ENCODE measurements around the gene BEND2. TPM values are rescaled to one million over a fixed set of nuclear protein-coding genes. Genes with fewer than 3 reads are reported as not detected.

BEND2 gene
- polyA plus RNA-seq, 1 donor (not counting 4 experiments of a cell fraction or from before 2014, with no cell fraction given): not detected

GRCh38 chrX:18160369-18160768, 60.3 kb downstream of the BEND2 start:
- H3K79me2 ChIP-seq (ENCODE audit: control insufficient read depth, insufficient read depth, low read length): no peaks in the 10 kb centered on the region
- no peak overlapping the region for H2AFZ ChIP-seq (ENCODE audit: control insufficient read depth, low read length)
- FAIRE-seq (no peak), DNase-seq (ENCODE audit: low read depth, low spot score) (no peak)
- TF ChIP-seq, protein P1, sequence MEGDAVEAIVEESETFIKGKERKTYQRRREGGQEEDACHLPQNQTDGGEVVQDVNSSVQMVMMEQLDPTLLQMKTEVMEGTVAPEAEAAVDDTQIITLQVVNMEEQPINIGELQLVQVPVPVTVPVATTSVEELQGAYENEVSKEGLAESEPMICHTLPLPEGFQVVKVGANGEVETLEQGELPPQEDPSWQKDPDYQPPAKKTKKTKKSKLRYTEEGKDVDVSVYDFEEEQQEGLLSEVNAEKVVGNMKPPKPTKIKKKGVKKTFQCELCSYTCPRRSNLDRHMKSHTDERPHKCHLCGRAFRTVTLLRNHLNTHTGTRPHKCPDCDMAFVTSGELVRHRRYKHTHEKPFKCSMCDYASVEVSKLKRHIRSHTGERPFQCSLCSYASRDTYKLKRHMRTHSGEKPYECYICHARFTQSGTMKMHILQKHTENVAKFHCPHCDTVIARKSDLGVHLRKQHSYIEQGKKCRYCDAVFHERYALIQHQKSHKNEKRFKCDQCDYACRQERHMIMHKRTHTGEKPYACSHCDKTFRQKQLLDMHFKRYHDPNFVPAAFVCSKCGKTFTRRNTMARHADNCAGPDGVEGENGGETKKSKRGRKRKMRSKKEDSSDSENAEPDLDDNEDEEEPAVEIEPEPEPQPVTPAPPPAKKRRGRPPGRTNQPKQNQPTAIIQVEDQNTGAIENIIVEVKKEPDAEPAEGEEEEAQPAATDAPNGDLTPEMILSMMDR (optimal IDR thresholded peaks at IDR 0.05 in 1 of 3, IDR thresholded peaks at IDR 0.05 in 1 of 3, conservative IDR thresholded peaks at IDR 0.05 in 1 of 3; ENCODE audit: extremely low read depth in 1 of 3, insufficient read depth in 2 of 3, low read length in 3 of 3): no peak
- no peak for TF ChIP-seq EZH2 (IDR thresholded peaks at IDR 0.05; ENCODE audit: low read length)
- no peak overlapping the region for H3K4me2 ChIP-seq (ENCODE audit: control insufficient read depth, extremely low read depth, insufficient read depth, low read depth, low read length)
- no peaks in the 10 kb centered on the region for H3K36me3 ChIP-seq (ENCODE audit: control insufficient read depth in 2 of 2, extremely low read depth in 1 of 2, insufficient read depth in 2 of 2, low read length in 2 of 2)
- no peaks in the 10 kb centered on the region for H4K20me1 ChIP-seq (ENCODE audit: control insufficient read depth, extremely low read depth, insufficient read depth, low read length)
- no peak overlapping the region for H3K27ac ChIP-seq (ENCODE audit: control insufficient read depth, insufficient read depth, low read length)
- no peak overlapping the region for H3K4me3 ChIP-seq (ENCODE audit: control insufficient read depth in 2 of 3, extremely low read depth in 1 of 3, insufficient read depth in 2 of 3, low read depth in 1 of 3, low read length in 3 of 3)
- H3K9me3 ChIP-seq (ENCODE audit: control insufficient read depth, low read depth, low read length): no peaks in the 10 kb centered on the region
- no peaks in the 10 kb centered on the region for H3K9me1 ChIP-seq (ENCODE audit: control insufficient read depth, extremely low read depth, insufficient read depth, low read length)
- dilution Hi-C loops (cut with MboI; ENCODE audit: extremely low pct_ligation_motif_present, low sequenced_read_pairs): no loop called here
- no peak overlapping the region for H3K9ac ChIP-seq (ENCODE audit: control insufficient read depth, extremely low read depth, insufficient read depth, low read length)
- H3K4me1 ChIP-seq (ENCODE audit: control insufficient read depth, extremely low read depth, insufficient read depth, low read length): no peaks in the 10 kb centered on the region
- H3K27me3 ChIP-seq (ENCODE audit: control insufficient read depth, extremely low read depth, insufficient read depth, low read length): no peaks in the 10 kb centered on the region

GRCh38 chrX:18158963-18159362, 61.7 kb downstream of the BEND2 start:
- Histone ChIP-seq H4K20me1 (ENCODE audit: control insufficient read depth, extremely low read depth, insufficient read depth, low read length) (no peaks in the 10 kb centered on the region), H2AFZ (ENCODE audit: control insufficient read depth, low read length) (no peak overlapping the region), H3K36me3 (ENCODE audit: control insufficient read depth in 2 of 2, extremely low read depth in 1 of 2, insufficient read depth in 2 of 2, low read length in 2 of 2) (no peaks in the 10 kb centered on the region), H3K9me1 (ENCODE audit: control insufficient read depth, extremely low read depth, insufficient read depth, low read length) (no peaks in the 10 kb centered on the region), H3K27ac (ENCODE audit: control insufficient read depth, insufficient read depth, low read length) (no peak overlapping the region), H3K9me3 (ENCODE audit: control insufficient read depth, low read depth, low read length) (no peaks in the 10 kb centered on the region), H3K4me3 (ENCODE audit: control insufficient read depth in 2 of 3, extremely low read depth in 1 of 3, insufficient read depth in 2 of 3, low read depth in 1 of 3, low read length in 3 of 3) (no peak overlapping the region), H3K9ac (ENCODE audit: control insufficient read depth, extremely low read depth, insufficient read depth, low read length) (no peak overlapping the region), H3K79me2 (ENCODE audit: control insufficient read depth, insufficient read depth, low read length) (no peaks in the 10 kb centered on the region), H3K27me3 (ENCODE audit: control insufficient read depth, extremely low read depth, insufficient read depth, low read length) (no peaks in the 10 kb centered on the region), H3K4me1 (ENCODE audit: control insufficient read depth, extremely low read depth, insufficient read depth, low read length) (no peaks in the 10 kb centered on the region), H3K4me2 (ENCODE audit: control insufficient read depth, extremely low read depth, insufficient read depth, low read depth, low read length) (no peak overlapping the region)
- dilution Hi-C loops (cut with MboI; ENCODE audit: extremely low pct_ligation_motif_present, low sequenced_read_pairs): no loop called here
- TF ChIP-seq EZH2 (IDR thresholded peaks at IDR 0.05; ENCODE audit: low read length): no peak
- TF ChIP-seq, protein P1 (optimal IDR thresholded peaks at IDR 0.05 in 1 of 3, IDR thresholded peaks at IDR 0.05 in 1 of 3, conservative IDR thresholded peaks at IDR 0.05 in 1 of 3; ENCODE audit: extremely low read depth in 1 of 3, insufficient read depth in 2 of 3, low read length in 3 of 3): no peak
- no peak for DNase-seq (ENCODE audit: low read depth, low spot score)
- FAIRE-seq: no peak
